Ovary (tissue), 9 donors: ENCODE measurements around the gene PTPRN2. TPM values are rescaled to one million over a fixed set of nuclear protein-coding genes. Genes with fewer than 3 reads are reported as not detected.

Source experiments
- DNase-seq, 5 donors: peaks; one replicate each; pipeline ENCODE4 v3.0.0-alpha.2; 2019 to 2020
- H3K27ac ChIP-seq, 2 donors: fragments of 200-600 bp; one replicate each; pipeline versions ENCODE4 v1.5.1 to v1.8.0; 2019 to 2022
- H3K27me3 ChIP-seq: fragments of 200-600 bp; one replicate; pipeline ENCODE4 v1.8.0; 2022
- H3K36me3 ChIP-seq: fragments of 200-600 bp; sonication (generic); one replicate; pipeline ENCODE4 v1.5.1; 2019
- H3K4me1 ChIP-seq: one replicate; pipeline ENCODE4 v1.8.1; 2013; ENCODE audit warnings: mild to moderate bottlenecking, moderate library complexity; ENCODE audit not compliant: insufficient read depth
- H3K4me3 ChIP-seq: fragments of 200-600 bp; sonication (generic); one replicate; pipeline ENCODE4 v1.5.1; 2017
- H3K9me3 ChIP-seq, 2 donors: fragments of 200-600 bp in 1 of 2; sonication (generic) in 1 of 2; one replicate each; pipeline versions ENCODE4 v1.5.1 to v1.8.1; 2013 to 2019; ENCODE audit warnings: mild to moderate bottlenecking in 1 of 2, moderate library complexity in 1 of 2
- CTCF ChIP-seq, 3 donors: fragments of 450-650 bp in 2 of 3; fragments of 200-600 bp in 1 of 3; IDR thresholded peaks; one replicate each; pipeline versions ENCODE4 v1.5.1 to v1.8.0; 2016 to 2022; ENCODE audit warnings: antibody characterized with exemption in 3 of 3, mild to moderate bottlenecking in 1 of 3
- EP300 ChIP-seq: sonication (generic); formaldehyde crosslinking; IDR thresholded peaks from one replicate; pipeline ENCODE4 v1.6.1; 2017; ENCODE audit warnings: antibody characterized with exemption
- POLR2A ChIP-seq: fragments of 450-650 bp; IDR thresholded peaks from one replicate; pipeline ENCODE4 v1.6.1; 2017; ENCODE audit warnings: antibody characterized with exemption, mild to moderate bottlenecking, moderate library complexity
- WGBS, 3 donors: extraction: QIAGEN DNeasy Blood & Tissue Kit in 1 of 3; methylation state at CpG; one replicate each; pipeline versions ENCODE4 v1.1.5 to v1.1.7; 2013 to 2017; 5-methylcytosine and 5-hydroxymethylcytosine counted together
- intact Hi-C, 4 donors: fragments of 100-400 bp; cut with DNase I; formaldehyde crosslinking; loops; one replicate each; pipeline versions ENCODE4 v1.11.0 to v1.15.1; 2022 to 2023
- polyA plus RNA-seq, 2 donors: library from polyadenylated mRNA; stranded (reverse); fragments of 200-250 nt in 1 of 2; fragments of 350-450 nt in 1 of 2; fragmentation: Illumina TruSeq in 1 of 2; extraction: RNeasy Lipid Tissue Mini Kit (QIAGEN cat#74804) in 1 of 2; gene quantifications; one replicate each; pipeline ENCODE4 v1.2.3, GENCODE V29; 2013 to 2014
- total RNA-seq, 7 donors: library from RNA; depleted of rRNA in 2 of 7; stranded (reverse); fragments of >200 nt in 2 of 7; fragmentation: NEBNext Ultra II Directional in 3 of 7; extraction: Animal tissue kit (Norgen Biotek cat#: 25700) in 3 of 7; gene quantifications; one replicate each; pipeline versions ENCODE4 v1.1.0 to v1.2.4, GENCODE V29; 2016 to 2023
- donor health status: DM: no; HTN: no; CAD: no; lungs with moderate emphysema.
- donor health status: DM: no; HTN: no; CAD: no.
- donor health status: Bipolar disorder and iron deficiency.
- donor health status: DM: yes; HTN: yes; CAD: no.
- donor health status: DM: no; HTN: no; CAD: no.
- donor health status: DM: yes; HTN: yes; CAD: no.

Gene PTPRN2
- total and polyA plus RNA-seq, 9 donors, result 3.5 to 11.1 (median 5.9) TPM

GRCh38 chr7:157513682-157514081, 1073.9 kb downstream of the PTPRN2 start:
- H3K36me3 ChIP-seq, result no peaks in the 10 kb centered on the region
- no peak overlapping the region for H3K4me3 ChIP-seq
- H3K4me1 ChIP-seq, result no peaks in the 10 kb centered on the region
- TF ChIP-seq EP300 (no peak), POLR2A (no peak), CTCF (IDR thresholded peaks at IDR 0.05) (no peak)
- DNase-seq, result no peak
- intact Hi-C loops, result no loop called here
- H3K27ac ChIP-seq, result no peak overlapping the region
- 86 to 91% (median 88%) methylated on average over 16 of the region's 16 CpGs for WGBS, 3 donors
- H3K27me3 ChIP-seq, result no peaks in the 10 kb centered on the region
- H3K9me3 ChIP-seq, result no peaks in the 10 kb centered on the region

GRCh38 chr7:157513162-157513621, 1074.4 kb downstream of the PTPRN2 start:
- Histone ChIP-seq H3K36me3 (no peaks in the 10 kb centered on the region), H3K4me1 (no peaks in the 10 kb centered on the region), H3K27ac (no peak overlapping the region), H3K4me3 (no peak overlapping the region), H3K9me3 (no peaks in the 10 kb centered on the region), H3K27me3 (no peaks in the 10 kb centered on the region)
- 63 to 68% (median 66%) methylated on average over 18 of the region's 18 CpGs for WGBS, 3 donors
- DNase-seq, result no peak
- TF ChIP-seq POLR2A (no peak), EP300 (no peak), CTCF (IDR thresholded peaks at IDR 0.05) (no peak)
- intact Hi-C loops, result no loop called here

GRCh38 chr7:157509226-157509625, 1078.4 kb downstream of the PTPRN2 start:
- Histone ChIP-seq H3K27ac (no peak overlapping the region), H3K9me3 (no peaks in the 10 kb centered on the region), H3K36me3 (no peaks in the 10 kb centered on the region), H3K4me3 (no peak overlapping the region), H3K4me1 (no peaks in the 10 kb centered on the region), H3K27me3 (no peaks in the 10 kb centered on the region)
- 62 to 69% (median 69%) methylated on average over 2 of the region's 2 CpGs for WGBS, 3 donors
- no peak for DNase-seq
- intact Hi-C loops, result no loop called here
- TF ChIP-seq CTCF (IDR thresholded peaks at IDR 0.05) (no peak), POLR2A (no peak), EP300 (no peak)

GRCh38 chr7:157508477-157508881, 1079.1 kb downstream of the PTPRN2 start:
- 72 to 78% (median 77%) methylated on average over 8 to 11 of the region's 11 CpGs for WGBS, 3 donors
- DNase-seq, result peak in 1 of 5 donors; percentile 3
- intact Hi-C loops, result no loop called here

More at GRCh38 chr7:157508477-157508881, 1079.1 kb downstream of the PTPRN2 start:
- H3K27ac ChIP-seq, result no peak overlapping the region
- no peaks in the 10 kb centered on the region for H3K9me3 ChIP-seq
- H3K27me3 ChIP-seq, result no peaks in the 10 kb centered on the region
- H3K36me3 ChIP-seq, result no peaks in the 10 kb centered on the region
- H3K4me1 ChIP-seq, result no peaks in the 10 kb centered on the region
- no peak for TF ChIP-seq EP300
- no peak for TF ChIP-seq CTCF (IDR thresholded peaks at IDR 0.05)
- TF ChIP-seq POLR2A, result no peak
- H3K4me3 ChIP-seq, result no peak overlapping the region
